Fibroblast of the conjunctiva (primary cell): ENCODE measurements around the gene SEPTIN7.

Experiments
- DNase-seq: peaks from one replicate; pipeline ENCODE4 v3.0.0-alpha.2; 2010; ENCODE audit warnings: low read depth

SEPTIN7 gene

DNA sequence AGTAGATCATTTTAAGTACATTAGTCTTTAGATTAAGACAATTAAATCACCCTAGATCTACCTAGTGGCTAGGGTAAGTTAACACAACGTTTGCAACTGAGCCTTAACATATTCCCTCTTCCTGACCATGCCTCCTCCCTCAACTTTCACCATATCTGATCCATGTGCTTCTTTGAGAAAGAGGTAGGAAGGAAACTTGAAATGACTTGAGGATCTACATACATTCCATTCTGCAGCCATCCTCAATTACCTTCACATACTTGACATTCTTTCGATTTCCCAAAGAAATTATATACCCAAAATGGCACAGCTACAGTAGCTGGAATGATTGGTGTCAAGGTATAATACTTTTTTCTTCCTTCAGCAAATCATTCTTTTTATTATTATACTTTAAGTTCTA is 12.9 kb upstream of the SEPTIN7 start:
- no peak for DNase-seq

DNA sequence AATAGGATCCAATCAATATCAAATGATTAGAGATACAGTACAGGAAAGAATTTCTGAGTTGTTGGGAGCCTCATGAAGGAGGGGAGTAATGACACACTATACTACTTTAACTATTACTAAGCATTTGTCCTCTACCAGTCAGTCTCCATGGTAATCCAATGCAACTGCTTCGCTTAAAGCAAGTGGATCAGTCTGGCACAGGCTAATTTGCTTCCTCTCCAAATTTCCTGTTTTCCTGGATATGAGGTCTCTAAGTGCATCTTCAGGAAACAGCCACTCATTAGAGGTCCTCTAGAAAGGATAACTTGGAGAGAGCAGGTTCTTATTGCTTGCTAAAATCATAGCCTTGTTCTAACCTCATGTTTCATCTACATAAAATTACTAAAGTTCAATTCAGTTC is 8.4 kb upstream of the SEPTIN7 start:
- no peak for DNase-seq

DNA sequence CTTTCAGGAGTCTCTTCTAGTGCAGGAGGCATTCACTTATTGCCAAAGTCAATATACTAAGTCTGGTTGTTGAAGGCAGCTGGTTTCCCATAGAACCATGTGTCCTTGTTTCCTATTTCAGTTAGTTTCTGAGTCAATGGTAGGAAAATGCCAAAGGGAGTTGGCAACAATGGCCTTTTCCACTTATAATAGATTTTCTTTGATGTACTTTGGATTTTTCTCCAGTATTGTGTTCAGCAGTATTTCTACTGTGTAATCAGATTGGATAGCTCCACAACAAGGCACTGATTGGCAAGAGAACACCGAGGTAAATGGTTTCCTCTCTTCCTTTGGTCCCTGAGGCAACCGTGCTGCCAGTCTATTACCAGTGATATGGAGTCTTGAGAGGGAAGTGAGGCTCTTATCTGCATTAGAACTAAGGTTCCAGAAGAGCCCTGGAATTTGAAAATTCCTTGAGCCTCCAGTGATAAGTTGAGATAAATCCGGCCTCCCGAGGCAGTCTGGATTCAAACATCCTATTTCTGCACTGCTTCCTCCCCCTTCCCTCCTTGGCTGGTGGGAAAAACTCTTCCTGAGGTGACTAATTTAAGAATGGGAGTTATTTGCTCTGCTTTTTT is 7.9 kb upstream of the SEPTIN7 start:
- DNase-seq = peak; percentile 6

DNA sequence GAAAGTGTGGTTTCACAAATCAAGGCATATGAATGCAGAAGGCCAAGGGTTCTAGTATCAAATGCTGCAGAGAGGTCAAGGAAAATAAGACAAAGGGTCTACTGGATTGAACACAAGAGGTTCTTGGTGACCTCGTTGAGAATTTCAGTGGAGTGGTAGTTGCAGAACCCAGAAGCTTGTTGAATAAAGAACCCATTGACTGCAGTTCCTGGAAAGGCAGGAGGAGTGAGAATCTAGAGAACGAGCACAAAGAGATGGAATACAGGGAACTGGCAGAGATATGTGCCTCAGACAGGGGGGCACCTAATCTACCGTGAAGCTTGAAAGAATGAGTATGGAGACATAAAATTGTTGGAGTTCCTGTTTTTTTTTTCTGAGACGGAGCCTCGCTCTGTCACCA is 3.5 kb upstream of the SEPTIN7 start:
- no peak for DNase-seq

DNA sequence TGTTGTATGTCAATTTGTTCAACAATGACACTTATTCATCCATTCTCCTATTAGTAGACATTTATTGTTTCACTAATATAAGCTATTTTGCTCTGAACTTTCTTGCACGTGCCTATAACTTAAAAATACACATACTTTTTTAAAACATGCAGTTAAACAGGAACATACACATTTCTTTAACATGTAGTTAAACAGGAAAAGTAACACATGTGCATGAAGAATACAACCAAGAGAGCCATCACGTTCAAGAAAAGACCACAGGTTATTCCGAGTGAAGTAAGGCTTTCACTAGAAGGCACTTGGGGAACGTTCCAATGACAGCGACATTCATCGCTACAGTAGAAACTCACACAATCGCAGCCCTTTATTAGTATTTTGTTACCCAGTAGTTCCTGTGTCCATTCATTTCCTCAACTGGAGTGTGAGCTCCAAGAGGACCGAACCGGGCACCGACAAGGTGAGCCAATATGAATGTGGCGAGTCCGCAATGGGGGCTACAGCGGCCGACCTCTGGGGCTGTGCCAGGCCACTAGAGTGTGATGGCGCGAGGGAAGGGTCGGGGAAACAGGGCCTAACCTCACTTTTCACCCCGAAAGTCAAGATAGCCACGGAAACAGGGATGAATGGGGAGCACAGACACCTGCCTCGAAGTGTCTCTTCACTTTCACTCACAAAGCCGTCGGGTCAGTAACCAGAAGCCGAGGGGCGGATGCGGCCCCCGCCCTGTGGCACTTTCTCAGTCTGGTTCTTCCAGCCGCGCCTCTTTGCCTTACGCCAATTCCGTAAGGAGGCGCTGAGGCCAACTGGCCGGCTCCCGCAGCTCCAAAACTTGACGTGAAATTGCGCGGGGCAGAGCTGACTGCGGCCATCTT is 775 bp upstream of the SEPTIN7 start:
- peak; percentile 85 for DNase-seq

DNA sequence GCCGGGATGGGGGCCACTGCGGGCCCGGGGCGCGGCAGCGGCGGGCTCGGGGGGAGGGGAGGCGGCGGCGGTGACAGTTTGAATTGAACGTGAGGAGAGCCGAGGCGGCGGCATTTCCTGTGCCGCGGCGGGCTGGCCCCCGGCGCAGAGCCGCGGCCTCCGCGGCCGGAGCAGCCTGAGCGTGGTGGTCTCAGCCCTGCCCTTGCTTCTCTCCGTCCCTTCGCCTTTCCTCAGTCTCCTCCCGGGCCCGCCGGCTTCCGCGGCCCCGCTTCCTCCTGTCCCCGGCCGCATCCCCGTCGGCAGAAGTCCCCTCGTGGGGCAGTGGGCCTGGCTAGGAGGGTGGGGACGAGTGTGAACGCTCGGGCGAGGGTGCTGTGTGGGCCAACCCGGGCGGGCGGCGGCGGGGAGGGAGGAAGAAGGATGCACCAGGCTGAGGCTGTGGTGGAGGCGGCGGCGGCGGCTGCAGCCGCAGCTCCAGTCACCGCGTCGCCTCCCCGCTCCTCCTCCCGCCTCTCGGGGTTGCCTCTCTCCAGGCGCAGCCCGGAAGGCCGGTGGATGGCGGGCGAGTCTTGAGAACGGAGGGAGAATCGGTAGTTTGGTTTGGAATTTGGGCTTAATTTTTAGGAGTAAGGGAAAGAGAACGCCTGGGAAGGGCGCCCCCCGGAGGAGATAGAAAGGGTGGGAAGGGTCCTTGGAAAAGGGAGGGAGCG is 690 bp downstream of the SEPTIN7 start:
- peak; percentile 21 for DNase-seq

DNA sequence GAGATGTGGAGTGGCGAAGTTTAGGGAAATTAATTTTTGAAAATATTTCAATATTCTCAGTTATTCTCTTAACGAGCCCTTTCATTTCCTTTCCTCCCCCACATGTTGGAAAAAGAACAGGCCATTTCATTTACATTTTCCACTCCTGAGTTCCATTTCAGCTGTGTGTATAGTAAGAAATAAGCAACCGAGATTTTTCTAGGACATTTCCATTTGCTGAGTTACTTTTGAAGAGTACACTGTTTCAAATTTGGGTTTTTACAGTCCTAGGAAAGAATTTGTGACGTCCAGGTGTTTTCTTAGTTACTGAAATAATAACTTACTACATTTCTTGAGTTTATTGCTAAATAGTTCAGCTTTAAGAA is 1.2 kb downstream of the SEPTIN7 start:
- no peak for DNase-seq

DNA sequence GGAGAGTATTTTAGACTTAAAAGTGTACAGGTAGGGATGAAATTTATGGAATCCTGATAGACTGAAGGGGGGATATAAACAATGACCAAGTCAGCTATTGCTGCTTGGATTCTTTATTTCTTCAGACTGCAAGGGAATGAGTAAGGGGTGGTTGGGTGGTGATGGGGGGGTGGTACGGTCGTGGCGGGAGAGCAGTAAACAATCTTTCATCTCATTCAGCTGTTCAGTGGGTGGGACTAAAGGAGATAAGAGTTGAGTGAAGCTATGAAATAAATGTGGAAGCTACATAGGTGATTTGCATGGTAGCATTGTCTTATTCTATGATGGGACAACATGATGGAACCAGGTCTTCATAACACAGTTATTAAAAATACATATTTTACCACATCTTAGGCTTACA is 1.8 kb downstream of the SEPTIN7 start:
- no peak for DNase-seq

DNA sequence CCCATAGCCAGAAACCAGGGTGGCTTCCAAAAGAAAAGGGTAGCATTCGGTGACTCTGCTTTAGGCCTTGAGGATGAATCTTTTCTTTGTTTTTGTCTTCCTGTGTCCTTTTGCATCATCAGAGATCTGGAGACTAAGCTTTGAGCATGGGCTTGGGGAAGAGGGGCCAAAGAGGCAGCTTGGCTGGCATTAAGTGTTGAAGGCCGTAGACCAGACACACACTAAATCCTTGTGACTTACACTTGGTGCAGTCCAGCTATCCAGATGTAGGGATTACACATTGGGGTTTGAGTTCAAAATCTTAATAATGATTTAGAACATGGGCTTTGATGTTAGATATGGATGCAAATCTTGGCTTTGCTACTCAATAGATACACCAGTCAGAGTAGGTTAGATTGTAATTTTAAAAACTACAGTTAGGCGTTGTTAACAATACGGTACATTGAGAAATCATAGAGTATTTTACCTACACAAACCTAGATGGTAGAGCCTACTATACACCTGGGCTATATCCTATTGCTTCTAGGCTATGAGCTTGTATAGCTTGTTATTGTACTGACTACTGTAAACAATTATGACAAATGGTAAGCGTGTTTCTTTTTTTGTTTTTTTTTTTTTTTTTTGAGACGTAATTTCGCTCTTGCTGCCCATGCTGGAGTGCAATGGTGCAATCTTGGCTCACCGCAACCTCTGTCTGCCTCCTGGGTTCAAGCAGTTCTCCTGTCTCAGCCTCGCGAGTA is 3.5 kb downstream of the SEPTIN7 start:
- no peak for DNase-seq

DNA sequence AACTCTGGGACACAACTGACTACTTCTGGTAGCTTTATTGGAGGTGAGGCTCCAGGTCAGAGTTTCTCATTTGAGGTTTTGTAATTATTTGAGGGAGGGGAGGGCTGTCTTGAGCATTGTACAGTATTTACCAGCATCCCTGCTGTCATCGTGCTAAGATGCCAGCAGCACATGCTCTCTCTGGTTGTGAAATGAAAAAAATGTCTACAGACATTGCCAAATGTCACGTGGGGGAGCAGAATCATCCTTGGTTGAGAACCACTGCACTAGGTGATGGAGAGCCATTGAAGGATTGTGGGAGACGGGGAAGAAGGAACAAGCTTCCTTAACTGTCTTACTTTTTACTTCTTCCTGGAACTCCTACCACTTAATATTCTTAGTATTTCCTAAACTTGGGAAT is 5.0 kb downstream of the SEPTIN7 start:
- DNase-seq = no peak

DNA sequence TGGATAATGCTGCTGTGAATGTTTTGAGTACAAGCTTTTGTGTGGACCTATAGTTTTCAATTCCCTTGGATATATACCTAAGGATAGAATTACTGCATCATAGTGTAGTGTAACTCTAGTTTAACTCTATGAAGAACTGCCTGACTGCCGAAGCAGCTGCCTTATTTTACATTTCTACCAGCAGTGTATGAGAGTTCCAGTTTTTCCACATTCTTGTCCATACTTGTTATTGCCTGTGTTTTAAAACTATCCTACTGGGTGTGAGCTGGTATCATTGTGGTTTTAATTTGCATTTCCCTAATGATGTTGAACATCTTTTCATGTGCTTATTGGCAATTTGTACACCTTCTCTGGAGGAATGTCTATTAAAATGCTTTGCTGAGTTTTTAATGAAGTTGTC is 15.7 kb downstream of the SEPTIN7 start:
- no peak for DNase-seq

DNA sequence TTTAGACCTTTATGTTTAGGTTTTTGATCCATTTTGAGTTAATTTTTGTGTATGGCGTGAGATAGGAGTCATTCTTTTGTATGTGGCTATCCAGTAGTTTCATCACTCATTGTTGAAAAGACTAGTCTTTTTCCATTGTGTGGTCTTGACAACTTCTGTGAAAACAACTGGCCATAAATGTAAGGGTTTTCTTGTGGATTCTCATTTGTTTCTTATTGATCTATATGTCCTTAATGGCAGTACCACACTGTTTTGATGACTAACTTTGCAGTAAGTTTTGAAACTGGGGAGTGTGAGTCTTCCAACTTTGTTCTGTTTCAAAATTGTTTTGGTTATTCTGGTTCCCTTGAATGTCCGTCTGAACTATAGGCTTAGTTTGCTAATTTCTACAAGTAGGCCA is 16.3 kb downstream of the SEPTIN7 start:
- DNase-seq = no peak

DNA sequence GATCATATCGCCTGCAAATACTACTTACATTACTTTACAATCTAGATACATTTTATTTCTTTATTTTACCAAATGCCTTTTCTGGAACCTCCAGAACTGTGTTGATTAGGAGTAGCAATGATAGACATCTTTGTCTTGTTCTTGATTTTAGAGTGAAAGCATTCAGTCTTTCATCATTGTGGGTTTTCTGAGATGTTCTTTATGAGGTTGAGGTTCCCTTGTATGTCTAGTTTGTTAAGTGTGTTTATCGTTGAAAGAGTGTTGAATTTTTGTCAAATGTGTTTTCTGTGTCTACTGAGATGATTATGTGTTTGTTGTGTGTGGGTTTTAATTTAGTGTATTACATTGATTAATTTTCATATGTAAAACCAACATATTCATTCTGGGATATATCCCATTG is 17.1 kb downstream of the SEPTIN7 start:
- DNase-seq = no peak

DNA sequence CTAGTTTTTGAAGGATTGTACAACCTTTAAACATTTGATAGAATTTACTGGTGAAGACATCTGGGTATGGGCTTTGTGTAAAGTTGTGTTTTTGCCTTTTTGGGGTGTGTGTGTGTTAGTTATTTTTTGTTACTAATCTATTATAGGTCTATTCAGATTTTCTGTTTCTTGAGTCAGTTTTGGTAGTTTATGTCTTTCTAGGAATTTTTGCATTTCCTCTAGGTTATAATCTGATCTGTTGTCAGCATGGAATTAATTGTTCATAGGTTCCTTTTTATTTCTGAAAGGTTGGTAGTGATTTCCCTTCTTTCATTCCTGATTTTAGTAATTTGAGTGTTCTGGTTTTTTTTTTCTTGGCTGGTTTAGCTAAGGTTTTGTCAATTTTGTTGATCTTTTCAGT is 17.7 kb downstream of the SEPTIN7 start:
- no peak for DNase-seq

DNA sequence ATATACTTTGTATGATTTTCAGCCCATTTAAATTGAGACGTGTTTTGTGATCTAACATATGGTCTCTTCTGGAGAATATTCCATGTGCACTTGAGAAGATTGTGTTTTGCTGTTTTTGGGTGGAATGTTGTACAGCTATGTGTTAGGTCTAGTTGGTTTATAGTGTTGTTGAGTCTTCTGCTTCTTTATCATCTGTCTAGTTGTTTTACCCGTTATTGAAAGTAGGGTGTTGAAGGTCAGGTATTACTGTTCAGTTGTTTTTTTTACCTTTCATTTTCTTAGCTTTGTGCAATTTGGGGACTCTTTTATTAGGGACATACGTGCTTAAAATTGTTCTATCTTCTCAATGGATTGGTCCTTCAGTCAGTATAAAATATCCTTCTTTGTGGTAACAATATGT is 18.5 kb downstream of the SEPTIN7 start:
- DNase-seq = no peak

DNA sequence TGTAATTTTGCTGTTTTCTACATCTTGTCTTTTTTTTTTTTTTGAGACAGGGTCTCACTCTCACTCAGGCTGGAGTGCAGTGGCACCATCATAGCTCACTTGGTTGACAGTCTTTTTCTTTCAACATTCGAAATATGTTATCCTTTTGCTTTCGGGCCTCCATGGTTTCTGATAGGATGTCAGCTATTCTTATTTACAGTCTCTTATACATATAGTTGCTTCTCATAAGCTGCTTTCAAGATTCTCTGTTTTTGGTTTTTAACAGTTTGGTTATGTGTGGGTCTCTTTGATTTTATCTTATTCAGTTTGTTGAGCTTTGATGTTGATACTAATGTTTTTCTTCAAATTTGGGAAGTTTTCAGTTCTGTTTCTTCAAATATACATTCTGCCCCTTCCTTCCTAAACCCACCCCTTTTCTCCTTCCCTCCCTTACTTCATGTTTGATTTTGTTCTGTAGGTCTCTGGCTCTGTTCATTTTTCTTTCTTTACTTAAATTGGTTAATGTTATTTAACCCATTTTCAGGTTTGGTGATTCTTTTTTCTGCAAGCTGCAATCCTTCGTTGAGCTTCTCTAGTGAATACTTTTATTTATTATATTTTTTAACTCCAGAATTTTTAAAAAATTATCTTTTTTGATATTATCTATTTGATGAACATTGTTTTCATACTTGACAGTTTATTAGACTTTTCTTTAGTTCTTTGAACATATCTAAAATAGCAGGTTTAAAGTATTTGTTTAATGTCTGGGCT is 19.3 kb downstream of the SEPTIN7 start:
- no peak for DNase-seq

DNA sequence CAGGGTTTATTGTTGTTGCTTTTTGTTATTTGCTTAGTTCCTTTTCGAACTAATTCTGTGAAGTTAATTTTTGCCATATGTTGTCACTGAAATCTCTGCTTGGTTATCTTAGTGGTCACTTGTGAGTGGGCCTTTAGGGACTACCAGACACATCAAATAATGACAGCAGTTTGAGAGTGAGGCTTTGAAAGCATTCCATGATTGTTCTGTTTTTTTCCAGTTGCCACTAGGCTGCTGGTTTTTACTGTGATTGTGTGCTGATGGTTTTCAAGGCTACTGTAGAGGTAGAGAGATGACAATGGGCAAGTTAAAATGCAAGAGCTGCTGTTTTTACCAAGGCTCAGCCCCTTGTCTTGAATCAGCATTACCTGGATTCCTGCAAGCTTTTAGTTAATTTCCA is 20.0 kb downstream of the SEPTIN7 start:
- no peak for DNase-seq

DNA sequence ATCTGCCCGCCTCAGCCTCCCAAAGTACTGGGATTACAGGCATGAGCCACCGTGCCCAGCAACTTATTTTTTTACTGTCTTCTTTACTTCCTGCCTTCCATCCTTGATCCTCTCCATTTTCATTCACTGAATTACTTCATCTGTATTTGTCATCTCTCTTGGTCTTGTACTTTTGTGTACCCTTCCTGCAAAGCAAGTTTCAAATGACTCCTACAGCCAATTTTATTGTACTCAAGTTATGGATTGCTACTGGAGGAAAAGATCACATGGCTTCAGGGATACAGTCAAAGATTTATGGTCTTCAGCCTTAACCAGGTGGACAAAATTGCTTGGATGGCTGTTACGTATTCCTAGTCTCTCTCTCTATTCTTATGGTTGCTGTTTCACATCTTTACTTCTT is 22.6 kb downstream of the SEPTIN7 start:
- no peak for DNase-seq

DNA sequence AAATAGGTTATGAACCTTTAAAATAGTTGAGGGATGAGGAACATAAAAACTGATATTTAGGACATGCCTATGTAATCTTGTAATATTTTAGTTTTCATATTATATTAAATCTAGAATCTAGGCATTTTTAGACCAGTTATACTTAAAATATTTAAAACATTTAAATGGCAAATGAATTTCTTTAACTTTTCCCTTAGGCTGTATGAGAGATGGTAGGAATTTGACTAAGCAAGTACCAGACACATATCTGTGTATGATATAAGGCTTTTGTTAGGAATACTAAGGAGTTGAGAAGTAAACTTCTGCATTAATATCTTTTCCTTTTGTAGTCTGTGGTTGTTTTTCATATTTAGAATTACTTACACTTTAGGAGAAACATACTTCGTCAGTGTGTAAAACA is 25.1 kb downstream of the SEPTIN7 start:
- DNase-seq = no peak

DNA sequence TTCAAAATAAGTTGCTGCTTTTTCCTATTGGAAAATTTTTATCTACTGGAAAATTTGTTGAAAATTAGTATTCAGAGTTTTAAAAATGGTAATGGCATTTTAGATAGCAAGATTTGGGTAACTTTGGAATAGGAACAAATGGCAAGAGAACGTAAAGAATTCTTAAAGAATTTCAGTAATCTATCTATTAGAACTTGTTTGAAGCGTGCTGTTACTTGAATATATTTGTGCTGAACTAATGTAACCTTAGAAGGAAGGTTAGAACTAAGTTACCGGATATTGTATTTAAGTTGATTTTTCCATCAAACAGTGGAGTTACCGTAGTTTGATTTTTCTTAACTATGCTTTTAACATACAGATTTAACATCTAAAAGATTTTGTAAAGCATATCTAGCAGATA is 25.9 kb downstream of the SEPTIN7 start:
- DNase-seq = no peak

DNA sequence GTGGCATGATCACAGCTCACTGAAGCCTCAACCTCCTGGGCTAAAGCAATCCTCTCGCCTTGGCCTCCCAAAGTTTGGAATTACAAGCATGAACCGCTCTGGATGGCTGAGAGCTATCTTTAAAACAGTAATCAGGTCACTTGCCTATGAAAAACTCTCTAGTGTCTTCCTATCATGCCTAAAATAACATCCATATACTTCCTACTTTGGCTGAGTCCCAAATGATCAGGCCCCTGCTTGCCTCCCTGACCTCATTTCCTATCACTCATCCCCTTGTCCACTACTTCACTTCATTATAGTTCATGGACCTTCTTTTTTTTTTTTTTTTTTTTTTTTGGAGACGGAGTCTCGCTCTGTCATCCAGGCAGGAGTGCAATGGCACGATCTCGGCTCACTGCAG is 28.0 kb downstream of the SEPTIN7 start:
- no peak for DNase-seq

DNA sequence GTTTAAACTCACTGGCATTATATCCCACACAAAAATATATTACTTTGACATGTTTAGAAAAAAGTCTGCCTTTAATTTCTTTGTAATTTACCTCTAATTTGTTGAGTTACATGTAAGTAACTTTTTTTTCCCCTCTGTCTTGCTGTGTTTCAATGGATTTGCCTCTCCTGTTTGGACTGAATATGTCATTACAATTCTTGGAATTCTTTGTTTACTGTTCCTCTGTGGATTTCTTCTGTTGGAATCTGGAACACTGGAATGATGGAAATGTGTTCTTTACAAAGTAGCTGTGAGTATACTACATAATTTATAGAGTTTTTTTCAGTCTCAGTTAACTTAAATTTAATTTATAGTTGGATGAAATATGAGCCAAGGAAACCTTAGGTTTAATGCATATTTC is 30.4 kb downstream of the SEPTIN7 start:
- DNase-seq = no peak
